Measurements from ENCODE around the gene DLGAP4. TPM values are rescaled to one million over a fixed set of nuclear protein-coding genes. Genes with fewer than 3 reads are reported as not detected.
A peak's percentile ranks its signal among the peaks of the same experiment; 100 is the strongest.

Gene DLGAP4
- total and polyA plus RNA-seq, 2 of the 13 experiments (the other 11 are each of a cell fraction or from before 2014, with no cell fraction given) = 15.2 to 26.7 TPM

- no peak for TF ChIP-seq ZNF207 (IDR thresholded peaks at IDR 0.05; ENCODE audit: borderline replicate concordance)
- TF ChIP-seq ZNF761 (CRISPR knock-in tag; conservative IDR thresholded peaks at IDR 0.05) = peak; percentile 71; the same call in 1 of the 2 replicates
- peak; percentile 89 for TF ChIP-seq FUBP1 (CRISPR knock-in tag; IDR thresholded peaks at IDR 0.05; ENCODE audit: borderline replicate concordance)
- TF ChIP-seq FOSL2 (CRISPR knock-in tag; IDR thresholded peaks at IDR 0.05) = no peak; the same call in 1 of the 2 replicates
- TF ChIP-seq ZNF260 (CRISPR knock-in tag; IDR thresholded peaks at IDR 0.05; ENCODE audit: borderline replicate concordance, low read depth) = no peak
- TF ChIP-seq ZNF589 (CRISPR knock-in tag; conservative IDR thresholded peaks at IDR 0.05) = peak; percentile 63; the same call in 1 of the 2 replicates
- TF ChIP-seq FOXO1 (CRISPR knock-in tag; IDR thresholded peaks at IDR 0.05) = peak; percentile 66
- peak; percentile 26; the same call in 1 of the 2 replicates for TF ChIP-seq KLF6 (CRISPR knock-in tag; IDR thresholded peaks at IDR 0.05)
- peak; percentile 76; the same call in 1 of the 2 replicates for TF ChIP-seq ZNF598 (CRISPR knock-in tag; IDR thresholded peaks at IDR 0.05; ENCODE audit: borderline replicate concordance)
- TF ChIP-seq ZNF333 (CRISPR knock-in tag; IDR thresholded peaks at IDR 0.05; ENCODE audit: borderline replicate concordance) = 0 out of 2 replicates have a peak, but pooled peaks have one; percentile 60
- no peak for TF ChIP-seq MLLT10 (CRISPR knock-in tag; IDR thresholded peaks at IDR 0.05)
- peak; percentile 38; the same call in 1 of the 2 replicates for TF ChIP-seq THAP11 (CRISPR knock-in tag; IDR thresholded peaks at IDR 0.05)
- peak; percentile 82 for TF ChIP-seq MNT (IDR thresholded peaks at IDR 0.05)
- peak; percentile 76; the same call in 1 of the 2 replicates for TF ChIP-seq ZNF704 (CRISPR knock-in tag; IDR thresholded peaks at IDR 0.05; ENCODE audit: borderline replicate concordance)
- TF ChIP-seq ZNF143 (CRISPR knock-in tag; IDR thresholded peaks at IDR 0.05) = peak; percentile 51; the same call in 1 of the 2 replicates
- peak; percentile 80; the same call in 1 of the 2 replicates for TF ChIP-seq SPEN (CRISPR knock-in tag; IDR thresholded peaks at IDR 0.05; ENCODE audit: low read depth)
- TF ChIP-seq PRMT3 (CRISPR knock-in tag; IDR thresholded peaks at IDR 0.05; ENCODE audit: borderline replicate concordance, low read depth) = no peak
- no peak for TF ChIP-seq ZNF552 (CRISPR knock-in tag; IDR thresholded peaks at IDR 0.05; ENCODE audit: borderline replicate concordance)
- peak; percentile 70; the same call in 1 of the 2 replicates for TF ChIP-seq CREM (IDR thresholded peaks at IDR 0.05)
- no peak for TF ChIP-seq CREM (CRISPR knock-in tag; IDR thresholded peaks at IDR 0.05)
- peak; percentile 46 to 69; a peak in 3 of 4 replicates for TF ChIP-seq POLR2A (IDR thresholded peaks at IDR 0.05; ENCODE audit: insufficient read depth in 1 of 2, low read depth in 2 of 2, low read length in 2 of 2)
- TF ChIP-seq ZNF232 (CRISPR knock-in tag; IDR thresholded peaks at IDR 0.05; ENCODE audit: borderline replicate concordance) = peak; percentile 66; the same call in 1 of the 2 replicates
- TF ChIP-seq ZNF280B (CRISPR knock-in tag; IDR thresholded peaks at IDR 0.05; ENCODE audit: borderline replicate concordance) = peak; percentile 85; the same call in 1 of the 2 replicates
- peak; percentile 58; the same call in 1 of the 2 replicates for TF ChIP-seq ZNF7 (CRISPR knock-in tag; IDR thresholded peaks at IDR 0.05)
Observed at GRCh38 chr20:36468149-36469000, 162.2 kb downstream of the DLGAP4 start (continued).

Data from HepG2 (cell line).